SW480 (cell line): Measurements from ENCODE around the gene CDK13.

Experiments
- DNase-seq: peaks from one replicate; pipeline ENCODE4 v3.0.0-alpha.2; 2016; ENCODE audit warnings: low spot score

Gene CDK13

DNA sequence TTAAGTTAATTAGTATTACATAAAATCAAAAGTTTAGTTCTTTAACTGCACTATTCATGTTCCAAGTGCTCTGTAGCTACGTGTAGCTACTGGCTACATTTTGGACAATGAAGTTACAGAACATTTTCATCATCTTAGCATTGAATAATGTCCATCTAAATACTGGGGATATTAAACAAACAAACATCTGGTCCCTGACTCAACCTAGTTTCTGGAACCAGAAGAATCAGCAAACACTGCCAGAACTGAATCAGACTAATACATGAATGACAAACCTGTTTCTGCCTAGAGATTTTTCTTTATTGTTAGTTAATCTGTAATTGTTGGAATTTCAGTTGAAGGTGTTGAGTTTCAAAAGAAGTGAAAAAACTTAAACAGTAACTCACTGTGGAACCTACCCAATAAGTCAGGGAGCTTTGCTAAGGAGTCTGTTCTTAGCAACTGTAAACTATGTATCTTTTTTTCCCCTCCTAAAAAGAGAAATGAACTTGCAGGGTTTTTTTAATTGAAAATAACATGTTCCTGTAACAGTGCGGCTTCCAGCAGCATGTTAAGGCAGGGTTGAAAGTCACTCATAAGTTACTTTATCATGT is 58.3 kb downstream of the CDK13 start:
- no peak for DNase-seq

DNA sequence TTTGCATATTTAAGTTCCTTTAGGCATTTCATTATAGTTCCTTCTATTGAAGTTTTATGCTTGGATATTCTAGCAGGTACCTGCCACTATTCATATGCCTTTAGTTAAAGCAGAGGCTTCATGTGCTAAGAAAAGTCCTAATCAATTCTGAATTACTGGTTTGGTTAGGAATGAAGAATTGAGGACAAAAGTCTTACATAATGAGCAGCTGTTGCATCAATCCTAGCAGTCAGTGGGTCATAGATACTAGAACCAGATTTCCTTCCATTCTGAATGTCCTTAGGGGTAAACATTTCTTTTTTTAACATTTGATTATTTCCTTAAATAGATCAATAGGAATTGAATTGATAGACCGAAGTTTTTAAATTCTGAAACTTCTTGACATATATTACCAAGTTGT is 59.2 kb downstream of the CDK13 start:
- DNase-seq = no peak

DNA sequence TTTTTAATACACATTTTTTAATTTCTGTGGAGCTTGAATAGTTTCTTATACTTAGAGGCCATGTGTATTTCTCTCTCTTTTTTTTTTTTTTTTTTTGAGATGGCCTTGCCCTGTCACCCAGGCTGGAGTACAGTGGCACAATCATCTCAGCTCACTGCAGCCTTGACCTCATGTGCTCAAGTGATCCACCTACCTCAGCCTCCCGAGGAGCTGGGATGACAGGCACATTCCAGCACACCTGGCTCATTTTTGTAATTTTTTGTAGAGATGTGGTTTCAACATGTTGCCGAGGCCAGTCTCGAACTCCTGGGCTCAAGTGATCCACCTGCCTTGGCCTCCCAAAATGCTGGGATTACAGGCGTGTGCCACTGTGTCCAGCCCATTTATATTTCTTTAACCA is 64.3 kb downstream of the CDK13 start:
- no peak for DNase-seq

DNA sequence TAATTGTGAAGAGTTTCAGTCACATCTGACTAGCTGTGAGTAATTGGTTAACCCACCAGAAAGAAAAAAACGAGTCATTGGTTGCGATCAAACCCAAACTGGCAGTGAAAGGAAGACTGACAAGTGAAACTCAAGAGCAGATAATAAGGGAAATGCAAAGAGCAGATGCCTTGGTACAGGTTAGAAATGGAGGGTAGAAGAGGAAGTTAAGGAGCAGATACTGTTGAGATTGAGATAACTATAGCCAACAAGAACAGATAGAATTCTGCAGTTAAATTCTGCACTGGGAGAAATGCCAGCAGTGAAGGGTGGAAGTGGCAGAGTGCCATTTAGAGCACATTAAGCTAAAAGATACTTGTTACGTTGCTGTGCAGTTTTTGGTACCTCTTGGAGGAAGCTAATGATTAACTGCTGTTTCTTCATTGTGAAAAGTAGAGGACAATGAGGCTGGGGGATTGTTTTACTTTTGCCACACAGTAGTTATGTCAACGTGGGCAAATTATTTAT is 65.8 kb downstream of the CDK13 start:
- DNase-seq = no peak

DNA sequence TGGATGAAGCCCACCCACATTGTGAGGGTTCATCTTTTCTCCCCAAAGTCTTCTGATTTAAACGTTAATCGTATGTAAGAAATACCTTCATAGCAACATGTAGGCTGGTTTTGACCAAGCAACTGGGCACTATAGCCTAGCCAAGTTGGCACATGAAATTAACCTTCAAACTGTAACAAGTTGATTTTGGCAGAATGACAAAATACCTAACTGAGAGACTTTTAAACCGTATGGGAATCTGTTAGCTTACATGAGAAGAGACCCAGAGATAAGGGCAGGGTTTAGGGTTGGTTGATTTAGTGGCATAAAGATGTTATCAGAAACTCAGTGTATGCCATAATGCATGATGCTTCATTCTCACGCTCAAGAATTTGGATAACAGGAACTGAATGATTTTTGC is 69.5 kb downstream of the CDK13 start:
- no peak for DNase-seq

DNA sequence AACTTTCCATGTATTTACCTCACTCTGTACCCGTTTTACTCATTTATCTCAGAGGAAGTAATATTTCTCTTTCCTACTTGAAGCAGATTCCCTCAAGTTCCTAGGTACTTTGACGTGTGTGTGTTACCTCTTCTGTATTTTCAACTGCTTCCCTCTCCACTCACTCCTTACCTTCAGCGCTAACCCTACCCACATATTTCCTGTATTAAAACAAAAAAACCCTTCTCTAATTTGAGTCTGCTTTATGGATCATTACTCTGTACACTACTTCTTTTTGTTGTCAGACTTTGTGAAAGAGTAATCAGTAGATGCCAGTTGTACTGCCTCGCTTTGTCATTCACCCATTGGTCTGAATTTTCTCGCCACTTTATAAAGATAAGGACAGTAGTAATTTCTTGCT is 74.0 kb downstream of the CDK13 start:
- no peak for DNase-seq

DNA sequence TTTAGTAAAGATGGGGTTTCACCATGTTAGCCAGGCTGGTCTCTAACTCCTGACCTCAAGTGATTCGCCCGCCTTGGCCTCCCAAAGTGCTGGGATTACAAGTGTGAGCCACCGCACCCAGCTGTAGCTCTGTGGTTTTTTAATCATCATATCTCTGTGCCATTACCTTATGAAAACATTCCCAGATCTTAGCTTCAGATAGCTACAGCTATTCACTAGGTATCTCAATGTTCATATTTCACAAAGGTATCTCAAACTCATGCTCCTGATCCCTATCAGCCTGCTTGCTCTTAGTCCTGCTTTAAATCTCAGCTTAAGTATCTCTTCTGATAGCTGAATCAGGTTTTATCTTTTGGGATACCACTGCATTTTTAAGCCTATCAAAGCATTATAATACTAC is 74.8 kb downstream of the CDK13 start:
- DNase-seq = no peak

DNA sequence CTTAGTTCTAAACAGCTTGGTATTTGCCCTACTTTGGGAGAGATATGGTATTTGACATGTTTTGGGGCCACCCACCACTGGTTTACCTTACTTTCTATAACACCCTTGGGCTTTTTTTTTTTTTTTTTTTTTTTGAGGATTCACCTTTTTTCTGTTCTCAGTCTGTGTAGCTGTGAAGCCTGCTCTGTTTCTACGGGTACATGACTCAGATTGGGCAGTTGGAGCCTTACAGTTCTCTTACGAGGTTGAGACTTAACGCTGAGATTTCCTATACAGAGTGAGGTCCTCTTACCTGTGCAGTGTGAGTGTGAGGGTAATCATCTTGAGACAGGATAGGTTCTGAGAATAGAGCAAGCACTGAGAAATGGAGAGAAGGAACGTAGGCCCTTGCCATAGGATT is 77.5 kb downstream of the CDK13 start:
- no peak for DNase-seq

DNA sequence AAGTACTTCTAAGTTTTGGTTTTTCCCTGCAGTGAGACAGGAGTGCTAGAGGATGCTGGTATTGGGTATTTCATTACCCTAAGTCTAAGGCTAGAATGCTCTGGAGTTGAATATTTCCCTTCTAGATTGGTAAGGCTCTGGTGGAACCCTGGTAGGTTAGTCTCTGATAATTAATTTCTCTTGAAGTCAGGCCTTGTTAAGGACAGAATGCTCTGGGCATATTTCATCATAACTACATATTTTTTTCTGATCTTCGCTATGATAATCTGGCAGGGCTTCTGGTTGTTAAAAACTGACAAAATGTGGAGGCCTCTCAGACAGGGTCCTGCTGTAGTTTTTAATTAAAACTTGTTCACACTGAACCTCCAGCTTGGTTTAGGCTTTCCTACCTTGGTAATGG is 83.8 kb downstream of the CDK13 start:
- no peak for DNase-seq

DNA sequence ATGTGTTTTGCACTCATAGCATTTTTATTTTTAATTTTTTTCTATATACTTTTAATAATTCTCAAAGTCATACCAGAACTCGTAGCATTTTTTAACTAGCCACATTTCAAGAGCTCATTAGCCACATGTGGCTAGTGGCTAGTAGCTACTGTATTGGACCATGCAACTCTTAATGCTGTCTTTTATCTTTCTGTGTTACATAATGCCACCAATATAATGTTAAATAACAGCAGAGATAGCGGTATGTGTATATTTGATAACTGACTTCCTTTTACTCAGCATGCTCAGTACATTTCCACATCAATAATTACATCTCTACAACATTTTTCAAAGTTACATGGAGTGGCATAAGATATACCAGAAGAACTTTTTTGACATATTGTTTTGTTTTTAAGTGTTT is 91.4 kb downstream of the CDK13 start:
- no peak for DNase-seq

DNA sequence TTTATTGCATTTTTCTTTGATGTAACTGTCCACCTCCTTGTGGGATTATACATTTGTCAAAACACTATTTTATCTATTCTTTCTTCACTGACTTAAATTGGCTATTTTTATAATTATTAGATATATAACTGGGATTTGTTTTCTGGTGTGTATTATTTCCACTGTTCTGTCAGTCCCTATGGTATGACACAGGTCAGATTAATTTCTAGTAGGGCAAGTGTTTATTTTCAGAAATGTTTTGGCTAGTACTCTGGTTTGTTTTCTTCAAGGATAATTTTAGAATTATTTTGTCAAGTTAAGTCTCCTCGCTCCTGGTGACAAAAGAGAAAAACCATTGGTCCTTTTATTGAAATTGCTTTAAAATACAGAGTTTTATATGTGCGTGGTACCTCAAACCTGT is 93.1 kb downstream of the CDK13 start:
- no peak for DNase-seq

DNA sequence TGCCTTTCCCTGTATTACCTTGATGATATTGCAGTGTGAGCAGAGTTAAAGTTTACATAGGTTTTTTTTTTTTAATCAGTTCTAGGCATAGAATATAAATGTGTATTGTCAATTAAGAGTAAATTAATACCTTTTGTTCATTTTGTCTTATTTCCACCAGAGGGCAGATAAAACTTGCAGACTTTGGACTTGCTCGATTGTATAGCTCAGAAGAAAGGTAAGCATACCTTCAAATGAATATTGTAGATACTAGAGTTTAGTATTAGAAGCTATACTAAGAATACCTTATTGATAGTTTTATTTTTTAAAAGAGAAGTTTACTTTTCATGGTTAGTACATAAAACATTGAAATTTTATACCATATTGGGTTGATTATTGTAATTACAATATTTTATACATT is 97.6 kb downstream of the CDK13 start:
- DNase-seq = peak; percentile 32

DNA sequence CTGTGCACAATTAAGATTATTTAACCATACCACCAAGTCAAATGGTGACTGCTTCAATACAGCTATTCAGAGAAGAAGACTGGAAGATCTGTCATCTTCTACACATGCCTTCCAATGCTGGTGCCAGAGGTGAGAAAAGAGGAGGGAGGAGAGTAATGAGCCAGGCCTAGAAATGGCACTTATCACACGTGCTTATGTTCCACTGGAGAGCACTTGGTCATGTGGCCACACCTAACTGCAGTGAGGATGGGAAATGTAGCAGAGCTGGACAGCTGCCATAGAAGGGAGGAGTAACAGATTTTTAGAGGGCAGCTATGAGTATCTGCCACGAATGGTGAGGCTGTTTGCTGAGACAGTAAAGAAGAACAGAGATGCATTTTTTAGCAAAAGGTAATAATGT is 107.2 kb downstream of the CDK13 start:
- no peak for DNase-seq

DNA sequence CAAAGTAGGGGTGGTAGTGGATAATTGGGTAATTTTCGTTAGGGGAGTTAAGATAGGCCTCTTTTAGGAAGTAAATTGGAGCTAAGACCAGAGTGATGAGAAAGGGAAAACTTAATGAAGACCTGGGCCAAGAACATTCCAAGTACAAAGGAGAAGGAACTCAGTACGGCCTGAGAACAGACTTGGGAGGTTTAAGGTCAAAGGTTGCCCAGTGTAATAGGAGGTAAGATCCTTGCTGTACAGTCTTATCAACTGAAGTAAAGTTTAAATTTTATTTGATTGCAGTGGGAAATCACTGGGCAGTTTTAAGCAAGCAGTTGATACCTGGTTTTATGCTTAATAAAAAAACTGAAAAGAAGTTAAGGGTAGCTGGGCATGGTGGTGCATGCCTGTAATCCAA is 108.0 kb downstream of the CDK13 start:
- no peak for DNase-seq

DNA sequence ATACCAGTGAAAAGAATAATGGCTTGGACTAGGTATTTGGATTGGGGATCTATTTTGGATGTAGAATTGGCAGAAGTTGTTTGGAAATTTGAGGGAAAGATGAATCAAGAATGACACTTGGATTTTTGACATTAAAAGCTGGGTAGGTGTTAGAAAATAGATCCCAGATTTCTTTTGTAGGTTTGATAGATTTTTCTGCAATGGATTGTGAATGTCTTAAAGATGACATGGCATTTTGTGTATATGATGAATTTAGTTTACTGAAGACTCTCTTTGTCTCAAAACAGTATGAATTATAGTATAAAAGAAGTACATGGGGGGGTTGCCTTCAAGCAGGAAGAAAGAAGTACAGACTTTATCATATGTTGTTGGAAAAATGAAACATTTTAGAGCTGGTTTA is 108.6 kb downstream of the CDK13 start:
- DNase-seq = no peak

DNA sequence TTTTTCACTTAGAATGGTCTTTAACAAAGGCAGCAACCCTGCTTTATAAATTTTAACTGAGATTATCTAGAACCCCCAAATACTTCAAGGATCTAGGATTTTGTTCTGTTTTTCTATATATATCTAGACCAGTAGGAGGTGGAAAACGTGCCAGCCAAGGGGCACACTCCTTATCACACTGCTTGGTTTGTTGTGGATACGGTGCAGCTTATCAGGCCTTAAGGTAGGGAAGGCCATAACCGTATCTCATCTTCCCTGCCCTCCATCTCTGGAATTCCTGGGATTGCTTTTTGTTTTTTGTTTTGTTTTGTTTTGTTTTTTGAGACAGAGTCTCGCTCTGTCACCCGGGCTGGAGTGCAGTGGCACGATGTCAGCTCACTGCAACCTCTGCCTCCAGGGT is 109.0 kb downstream of the CDK13 start:
- no peak for DNase-seq

DNA sequence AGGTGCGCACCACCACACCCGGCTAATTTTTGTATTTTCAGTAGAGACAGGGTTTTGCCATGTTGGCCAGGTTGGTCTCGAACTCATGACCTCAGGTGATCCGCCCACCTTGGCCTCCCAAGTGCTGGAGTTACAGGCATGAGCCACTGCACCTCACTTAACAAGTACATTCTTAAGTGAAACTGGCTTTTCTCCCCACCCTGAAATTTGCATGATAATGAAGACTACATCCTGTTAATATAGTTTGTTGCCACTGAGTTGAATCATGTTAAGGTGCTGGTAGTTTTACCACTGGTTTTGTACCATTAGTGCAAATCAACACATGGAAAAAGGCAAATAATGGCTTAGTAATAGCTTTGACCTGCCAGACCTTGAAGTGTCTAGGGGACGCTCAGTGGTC is 122.2 kb downstream of the CDK13 start:
- no peak for DNase-seq

DNA sequence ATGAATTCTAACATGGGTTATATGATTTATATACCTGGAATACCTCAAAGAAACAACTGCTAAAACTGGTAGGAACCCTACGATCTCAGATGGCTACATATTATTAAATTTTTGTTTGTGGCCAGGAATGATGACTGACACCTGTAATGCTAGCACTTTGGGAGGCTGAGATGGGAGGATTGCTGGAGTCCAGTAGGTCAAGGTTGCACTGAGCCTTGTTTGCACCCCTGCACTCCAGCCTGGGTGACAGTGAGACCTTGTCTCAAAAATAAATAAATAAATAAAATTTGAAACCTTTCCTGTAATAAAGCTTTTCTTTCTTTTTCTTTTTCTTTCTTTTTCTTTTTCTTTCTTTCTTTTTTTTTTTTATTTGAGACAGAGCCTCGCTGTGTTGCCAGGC is 123.2 kb downstream of the CDK13 start:
- no peak for DNase-seq

DNA sequence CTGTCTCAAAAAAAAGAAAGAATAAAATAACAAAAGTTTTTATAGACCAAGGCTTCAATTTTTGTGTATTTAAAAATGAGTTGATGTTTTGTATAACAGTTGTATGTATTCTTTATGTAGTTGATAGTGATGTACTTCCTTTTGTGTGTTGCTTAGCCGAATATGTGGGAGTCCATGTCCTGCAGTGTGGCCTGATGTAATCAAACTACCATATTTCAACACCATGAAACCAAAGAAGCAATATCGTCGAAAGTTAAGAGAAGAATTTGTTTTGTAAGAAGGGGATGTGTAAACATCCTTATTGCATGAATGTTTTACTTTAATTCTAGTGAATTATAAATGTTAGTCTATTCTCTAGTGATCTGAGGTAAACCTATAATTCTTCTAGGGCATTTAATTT is 127.8 kb downstream of the CDK13 start:
- DNase-seq = no peak

DNA sequence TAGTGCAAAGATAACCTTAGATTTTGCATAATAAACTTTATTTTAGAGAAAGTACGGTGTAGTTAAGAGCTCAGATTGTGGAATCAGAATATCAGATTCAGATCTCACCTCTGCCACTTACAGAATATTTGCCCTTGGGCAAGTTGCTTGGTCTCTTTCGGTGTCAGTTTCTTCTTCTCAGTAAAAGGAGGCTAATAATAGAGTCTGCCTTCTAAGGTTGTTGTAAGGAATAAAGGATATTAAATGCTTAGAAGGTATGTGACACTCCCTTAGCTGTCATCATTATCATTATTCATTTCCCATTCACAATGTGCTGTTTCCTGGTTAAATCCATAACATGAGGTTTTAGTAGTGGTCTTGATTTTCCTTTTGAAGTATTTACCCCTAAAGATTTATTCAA is 142.1 kb downstream of the CDK13 start:
- DNase-seq = no peak

DNA sequence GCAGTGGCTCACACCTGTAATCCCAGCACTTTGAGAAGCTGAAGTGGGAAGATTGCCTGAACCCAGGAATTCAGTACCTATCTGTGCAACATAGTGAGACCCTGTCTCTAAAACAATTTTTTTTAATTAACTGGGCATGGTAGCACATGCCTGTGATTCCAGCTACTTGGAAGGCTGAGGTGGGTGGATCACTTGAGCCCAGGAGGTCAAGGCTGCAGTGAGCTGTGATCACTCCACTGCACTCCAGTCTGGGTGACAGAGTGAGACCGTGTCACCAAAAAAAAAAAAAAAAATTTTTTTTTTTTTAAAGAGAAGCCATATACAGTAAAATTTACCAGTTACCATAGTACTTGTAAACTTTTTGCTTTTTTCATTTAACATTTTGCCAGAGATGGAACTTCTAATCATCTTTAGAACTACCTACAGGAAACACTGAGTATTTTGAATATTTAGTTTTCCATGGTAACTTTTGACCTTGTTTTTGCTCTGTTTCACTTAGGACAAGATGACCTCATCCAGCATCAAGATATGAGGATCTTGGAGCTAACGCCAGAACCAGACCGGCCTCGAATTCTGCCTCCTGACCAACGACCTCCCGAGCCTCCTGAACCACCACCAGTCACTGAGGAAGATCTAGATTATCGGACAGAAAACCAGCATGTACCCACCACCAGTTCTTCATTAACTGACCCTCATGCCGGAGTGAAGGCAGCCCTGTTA is 143.7 kb downstream of the CDK13 start:
- no peak for DNase-seq

DNA sequence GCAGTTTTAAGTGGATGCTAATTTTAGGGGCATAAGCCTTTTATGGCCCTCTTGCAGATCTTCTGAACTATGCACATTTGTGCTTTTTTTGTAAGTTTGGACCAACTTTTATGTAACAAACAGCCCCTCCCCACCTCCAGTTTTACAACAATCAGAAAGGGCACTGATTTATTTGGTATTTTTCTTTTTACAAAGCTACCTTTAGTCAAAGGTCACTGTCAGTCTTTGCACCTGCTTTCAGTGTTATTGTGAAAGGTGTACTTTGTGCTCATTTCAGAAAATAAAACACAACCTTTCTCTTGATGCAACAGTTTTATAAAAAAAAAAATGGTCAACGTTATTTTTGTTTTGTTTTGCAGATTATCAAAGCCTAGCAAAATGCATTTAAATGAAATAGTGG is 145.2 kb downstream of the CDK13 start:
- no peak for DNase-seq

DNA sequence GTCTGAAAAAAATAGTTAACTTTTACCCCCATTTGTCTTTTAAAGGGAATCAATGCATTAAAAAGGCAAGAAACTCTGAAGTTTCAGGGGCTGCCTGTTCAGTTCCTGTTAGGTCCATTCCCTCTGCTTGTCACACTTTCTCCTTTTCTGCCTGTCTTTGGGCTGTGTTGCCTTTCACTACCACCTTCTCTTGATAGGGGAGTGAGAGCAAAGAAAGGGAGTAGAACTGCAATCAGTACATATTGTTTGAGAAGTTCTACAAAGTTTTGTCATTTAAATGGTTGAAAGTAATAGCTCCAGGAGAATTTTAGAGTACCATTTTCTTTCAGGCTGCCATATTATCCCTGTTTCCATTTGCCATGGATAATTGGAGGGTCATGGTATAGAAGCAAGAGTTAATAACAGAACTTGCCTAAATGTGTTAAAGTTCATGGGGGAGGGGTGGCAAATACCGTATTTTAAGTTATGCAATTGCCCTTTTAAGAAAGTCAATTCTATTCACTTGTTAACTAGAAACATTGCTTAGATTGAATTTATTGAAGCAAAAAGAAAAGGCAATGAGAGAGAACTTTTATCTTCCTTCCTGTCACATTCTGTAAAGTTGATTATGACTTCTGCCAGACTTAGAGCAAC is 145.8 kb downstream of the CDK13 start:
- DNase-seq = no peak

DNA sequence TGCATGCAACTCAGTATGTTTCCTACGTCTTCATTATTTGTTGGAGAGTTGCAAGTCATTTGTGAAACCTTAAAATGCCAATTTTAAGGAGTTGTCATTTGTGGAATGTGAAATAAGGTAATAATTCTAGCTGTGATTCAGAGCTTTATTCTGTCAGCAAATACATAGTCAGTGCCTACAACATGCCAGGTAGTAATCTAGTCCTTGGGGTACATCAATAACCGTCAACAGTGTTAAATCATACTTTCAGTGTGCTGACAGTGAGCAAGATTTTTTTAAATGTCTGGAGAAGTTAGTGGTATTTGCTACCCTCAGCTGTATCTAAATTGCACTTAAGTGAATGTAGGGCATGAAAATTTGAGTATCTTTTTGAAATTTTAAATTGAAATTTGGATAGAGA is 147.7 kb downstream of the CDK13 start:
- DNase-seq = no peak
